Peyer's patch (tissue), 4 donors: Measurements from ENCODE around the gene PLPPR5.

Experiments used
- CTCF ChIP-seq, 6 experiments: fragments of 450-650 bp in 4 of 6; fragments of 200-600 bp in 2 of 6; sonication (generic) in 1 of 6; IDR thresholded peaks; one replicate each; pipeline ENCODE4 v1.5.1; 2017 to 2019; ENCODE audit warnings: antibody characterized with exemption in 6 of 6, mild to moderate bottlenecking in 3 of 6, moderate library complexity in 1 of 6
- POLR2A ChIP-seq, 2 donors: fragments of 450-650 bp; IDR thresholded peaks; one replicate each; pipeline ENCODE4 v1.5.1; 2017; ENCODE audit warnings: antibody characterized with exemption in 2 of 2, mild to moderate bottlenecking in 2 of 2, moderate library complexity in 2 of 2

DNA sequence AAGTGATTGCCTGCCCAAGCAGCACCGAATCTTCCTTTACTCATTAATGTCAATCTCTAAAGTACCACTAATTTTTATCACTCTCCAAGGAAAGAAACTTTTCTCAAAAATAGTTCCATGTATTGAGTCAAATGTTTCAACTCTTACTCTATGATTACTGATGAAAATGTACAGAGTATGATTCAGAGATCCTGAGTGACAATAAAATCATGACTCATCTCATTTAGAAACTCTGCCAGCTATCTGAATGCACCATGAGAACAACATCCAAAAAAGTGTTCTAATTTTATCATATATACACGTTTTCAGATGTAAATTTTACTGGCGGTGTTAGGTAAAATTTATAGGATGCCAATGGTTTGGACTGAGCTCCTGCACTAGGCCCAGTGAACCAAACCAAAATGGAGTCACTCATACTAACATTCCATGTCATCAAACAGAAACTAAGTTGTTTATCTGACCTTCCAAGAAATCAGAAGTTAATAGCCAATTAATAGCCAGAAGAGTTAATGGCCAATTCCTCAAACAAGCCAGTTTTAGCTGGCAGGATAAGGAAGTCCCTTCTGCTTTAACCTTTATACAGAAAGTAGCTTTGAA, 22.6 kb downstream of the PLPPR5 start:
- TF ChIP-seq CTCF (IDR thresholded peaks at IDR 0.05) = no peak
- TF ChIP-seq POLR2A (IDR thresholded peaks at IDR 0.05) = no peak
